ENCODE results near the gene FHAD1. TPM values are rescaled to one million over a fixed set of nuclear protein-coding genes. Genes with fewer than 3 reads are reported as not detected.

The FHAD1 gene
- total RNA-seq, 1 experiment from 2014 or later = 1.9 TPM

DNA sequence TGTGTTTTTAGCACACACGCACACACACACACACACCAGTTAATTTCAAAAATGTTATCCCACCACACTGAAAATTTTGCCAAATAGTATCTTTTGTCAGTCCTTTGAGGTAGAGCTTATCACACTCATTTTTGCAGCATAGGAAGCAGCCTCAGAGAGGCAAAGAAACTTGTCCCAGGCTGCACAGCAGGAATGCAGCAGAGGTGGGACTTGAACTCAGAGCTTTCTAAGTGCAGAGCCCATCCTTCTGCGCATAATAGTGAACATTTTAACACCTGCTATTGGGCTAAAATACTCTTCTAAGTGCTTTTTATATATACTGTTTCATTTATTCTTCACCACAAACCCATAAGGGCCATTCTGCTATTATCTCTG lies 15.0 kb downstream of the FHAD1 start:
- no peaks in the 10 kb centered on the region for H3K9me3 ChIP-seq (ENCODE audit: control insufficient read depth, low read depth, low read length)
- H3K79me2 ChIP-seq (ENCODE audit: insufficient read depth, low read length) = no peaks in the 10 kb centered on the region
- H2AFZ ChIP-seq (ENCODE audit: low read length) = no peak overlapping the region
- H4K8ac ChIP-seq (replicated peaks; ENCODE audit: insufficient read length, low read depth, low read length) = no peak overlapping the region
- H4K20me1 ChIP-seq (ENCODE audit: control insufficient read depth, insufficient read depth, insufficient read length) = no peaks in the 10 kb centered on the region
- H3K23me2 ChIP-seq (ENCODE audit: insufficient read length, low read depth, low read length, poor library complexity, severe bottlenecking) = no peaks in the 10 kb centered on the region
- TF ChIP-seq, protein P1, sequence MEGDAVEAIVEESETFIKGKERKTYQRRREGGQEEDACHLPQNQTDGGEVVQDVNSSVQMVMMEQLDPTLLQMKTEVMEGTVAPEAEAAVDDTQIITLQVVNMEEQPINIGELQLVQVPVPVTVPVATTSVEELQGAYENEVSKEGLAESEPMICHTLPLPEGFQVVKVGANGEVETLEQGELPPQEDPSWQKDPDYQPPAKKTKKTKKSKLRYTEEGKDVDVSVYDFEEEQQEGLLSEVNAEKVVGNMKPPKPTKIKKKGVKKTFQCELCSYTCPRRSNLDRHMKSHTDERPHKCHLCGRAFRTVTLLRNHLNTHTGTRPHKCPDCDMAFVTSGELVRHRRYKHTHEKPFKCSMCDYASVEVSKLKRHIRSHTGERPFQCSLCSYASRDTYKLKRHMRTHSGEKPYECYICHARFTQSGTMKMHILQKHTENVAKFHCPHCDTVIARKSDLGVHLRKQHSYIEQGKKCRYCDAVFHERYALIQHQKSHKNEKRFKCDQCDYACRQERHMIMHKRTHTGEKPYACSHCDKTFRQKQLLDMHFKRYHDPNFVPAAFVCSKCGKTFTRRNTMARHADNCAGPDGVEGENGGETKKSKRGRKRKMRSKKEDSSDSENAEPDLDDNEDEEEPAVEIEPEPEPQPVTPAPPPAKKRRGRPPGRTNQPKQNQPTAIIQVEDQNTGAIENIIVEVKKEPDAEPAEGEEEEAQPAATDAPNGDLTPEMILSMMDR (conservative IDR thresholded peaks at IDR 0.05) = no peak
- H3K79me1 ChIP-seq (ENCODE audit: insufficient read depth, low read depth, low read length, poor library complexity, severe bottlenecking) = no peaks in the 10 kb centered on the region
- H3K4me2 ChIP-seq (ENCODE audit: insufficient read depth, insufficient read length, low read length) = no peak overlapping the region
- H2AK5ac ChIP-seq (ENCODE audit: insufficient read length, low read length) = no peak overlapping the region
- no peak overlapping the region for H3K56ac ChIP-seq (ENCODE audit: insufficient read length, low read depth, low read length)
- H2BK120ac ChIP-seq (ENCODE audit: low read depth, low read length, poor library complexity, severe bottlenecking) = no peak overlapping the region
- no peak overlapping the region for H4K5ac ChIP-seq (ENCODE audit: insufficient read length, low read depth, low read length)
- H3K27ac ChIP-seq (ENCODE audit: insufficient read length, low read depth, low read length) = no peak overlapping the region
- no peak overlapping the region for H3K14ac ChIP-seq (ENCODE audit: insufficient read depth, low read length)
- no peaks in the 10 kb centered on the region for H3K27me3 ChIP-seq (ENCODE audit: insufficient read depth, low read length)
- H2BK12ac ChIP-seq (ENCODE audit: insufficient read length, low read depth, low read length) = no peak overlapping the region
- H3K18ac ChIP-seq (ENCODE audit: insufficient read length, low read depth, low read length) = no peak overlapping the region
- H4K91ac ChIP-seq (ENCODE audit: insufficient read length, low read depth, low read length) = no peak overlapping the region
- H2BK5ac ChIP-seq (ENCODE audit: insufficient read length, low read length) = no peak overlapping the region
- Mint-ChIP-seq H3K27me3 (ENCODE audit: low read depth) (peaks cover 11% of the 10 kb centered on the region), H3K27ac (no peak overlapping the region), H3K4me1 (peaks cover 14 to 18% of the 10 kb centered on the region in 2 experiments), H3K9me3 (0 out of 5 replicates have a peak, but pooled peaks cover 0 to 3% of the 10 kb centered on the region in 2 experiments), H3K36me3 (ENCODE audit: insufficient read depth in 1 of 3, low read depth in 3 of 3) (no peaks in the 10 kb centered on the region), H3K4me3 (no peak overlapping the region)
- H2BK15ac ChIP-seq (ENCODE audit: low read depth, low read length) = no peak overlapping the region
- no peak for DNase-seq
- H3K4ac ChIP-seq (ENCODE audit: low read depth, low read length) = no peak overlapping the region
- no peaks in the 10 kb centered on the region for H3K4me1 ChIP-seq (ENCODE audit: insufficient read depth, low read length)
- no peak overlapping the region for H3K23ac ChIP-seq (ENCODE audit: insufficient read length, low read depth, low read length)
- H3T11ph ChIP-seq (ENCODE audit: low read length) = no peak overlapping the region
- H2BK20ac ChIP-seq (ENCODE audit: low read depth, low read length, poor library complexity, severe bottlenecking) = no peak overlapping the region
- H3K9ac ChIP-seq (ENCODE audit: extremely low read depth, insufficient read length, low read length) = no peak overlapping the region
- no CpG with 5 or more reads among the region's 2 CpGs for WGBS (ENCODE audit: extremely low coverage, insufficient read length, low lambda C conversion rate)
